Measurements from ENCODE around the gene SUPT20H.

- TF ChIP-seq POLR2A (IDR thresholded peaks at IDR 0.05) (no peak), CTCF (IDR thresholded peaks at IDR 0.05) (no peak), EP300 (IDR thresholded peaks at IDR 0.05) (no peak), POLR2AphosphoS5 (IDR thresholded peaks at IDR 0.05) (no peak)
Measured at GRCh38 chr13:37037241-37037640, 22.2 kb downstream of the SUPT20H start.

Measured in upper lobe of left lung (tissue), 4 donors.